Activated CD4-positive, alpha-beta T cell treated with anti-CD3 and anti-CD28 coated beads for 36 hours (primary cell): ENCODE measurements around the gene PIP4K2B. TPM values are rescaled to one million over a fixed set of nuclear protein-coding genes. Genes with fewer than 3 reads are reported as not detected.

ENCODE experiments used
- ATAC-seq: fragments of 200-7000 bp; cut with Tn5 transposase; one replicate; pipeline ENCODE4 v1.10.0; 2021; ENCODE audit warnings: mild to moderate bottlenecking, moderate library complexity
- CTCF ChIA-PET: fragments of 350-600 bp; sonication (Branson Sonifier 250); formaldehyde crosslinking; loops from one replicate; lab custom pipeline; 2021; ENCODE audit warnings: antibody characterized with exemption; lab: Charles Lee
- POLR2A ChIA-PET: fragments of 350-600 bp; sonication (Branson Sonifier 250); formaldehyde crosslinking; loops from one replicate; lab custom pipeline; 2021; ENCODE audit warnings: antibody characterized with exemption, inconsistent platforms; lab: Charles Lee
- DNase-seq: peaks from one replicate; pipeline ENCODE4 v3.0.0-alpha.2; 2020
- H3K27ac Mint-ChIP-seq: one replicate; pipeline ENCODE4 v1.8.0; 2021; ENCODE audit warnings: mixed read lengths
- H3K27me3 Mint-ChIP-seq: one replicate; pipeline ENCODE4 v1.8.0; 2021; ENCODE audit warnings: mixed read lengths
- H3K36me3 Mint-ChIP-seq: one replicate; pipeline ENCODE4 v1.8.0; 2021; ENCODE audit warnings: low read depth, mixed read lengths
- H3K4me1 Mint-ChIP-seq: one replicate; pipeline ENCODE4 v1.8.0; 2021; ENCODE audit warnings: mixed read lengths
- H3K4me3 Mint-ChIP-seq: one replicate; pipeline ENCODE4 v1.8.0; 2021; ENCODE audit warnings: mild to moderate bottlenecking, moderate library complexity, mixed read lengths
- H3K9me3 Mint-ChIP-seq: one replicate; pipeline ENCODE4 v1.8.0; 2021; ENCODE audit warnings: low read depth, mixed read lengths
- intact Hi-C, 2 experiments: fragments of 100-400 bp; cut with DNase I in 1 of 2; cut with micrococcal nuclease in 1 of 2; formaldehyde crosslinking; loops; one replicate each; pipeline versions ENCODE4 v1.14.2 to v1.15.1; 2022 to 2024; cut with DNase I, micrococcal nuclease
- total RNA-seq, 2 experiments: library from RNA; stranded (reverse); gene quantifications; one replicate each; pipeline ENCODE4 v1.2.3, GENCODE V29; 2021

The PIP4K2B gene
- total RNA-seq, 2 experiments from 2014 or later, result 36.3 to 41.6 TPM

GRCh38 chr17:38733982-38734973, 65.1 kb downstream of the PIP4K2B start:
- peak; percentile 59 for DNase-seq
- H3K36me3 Mint-ChIP-seq, result peaks cover 14% of the 10 kb centered on the region
- H3K27me3 Mint-ChIP-seq, result no peaks in the 10 kb centered on the region
- H3K27ac Mint-ChIP-seq, result peak overlapping the region; percentile 92
- CTCF ChIA-PET, result interaction anchor here (0.5 to 3.5 kb wide), 21 partner anchors 12 to 441 kb away, joined by 3 to 35 read pairs (median 4); no protein-coding TSS in a partner anchor
- intact Hi-C loops, result loop anchor here (2.0 to 10.0 kb wide), 4 partner anchors 17 to 309 kb away; partner anchors contain the start of genes ARHGAP23 (in 1 of the 2) and SRCIN1 (in 1 of the 2)
- H3K4me1 Mint-ChIP-seq, result peaks cover 48% of the 10 kb centered on the region
- H3K9me3 Mint-ChIP-seq, result no peaks in the 10 kb centered on the region
- peak overlapping the region; percentile 22 for H3K4me3 Mint-ChIP-seq
- ATAC-seq, result peak; percentile 18
- POLR2A ChIA-PET, result interaction anchor here (0.7 kb wide), 1 partner anchor 67 kb away, joined by 4 read pairs; no protein-coding TSS in a partner anchor

- Mint-ChIP-seq H3K36me3 (peaks cover 16% of the 10 kb centered on the region), H3K4me3 (peak overlapping the region; percentile 5), H3K9me3 (no peaks in the 10 kb centered on the region), H3K4me1 (peaks cover 56% of the 10 kb centered on the region), H3K27ac (peak overlapping the region; percentile 92), H3K27me3 (no peaks in the 10 kb centered on the region)
- ChIA-PET CTCF (interaction anchor here (1.4 to 3.5 kb wide), 5 partner anchors 16 to 66 kb away, joined by 4 to 35 read pairs (median 17); no protein-coding TSS in a partner anchor), POLR2A (interaction anchor here (0.7 kb wide), 1 partner anchor 66 kb away, joined by 4 read pairs; no protein-coding TSS in a partner anchor)
- ATAC-seq (no peak), DNase-seq (no peak)
- intact Hi-C loops, result loop anchor here (10.0 kb wide), 2 partner anchors 129 to 309 kb away; partner anchors contain the start of genes ARHGAP23 (in 1 of the 2) and SRCIN1 (in 1 of the 2)
Measured at GRCh38 chr17:38733282-38733981, 65.9 kb downstream of the PIP4K2B start.

- ATAC-seq, result no peak
- Mint-ChIP-seq H3K4me1 (peaks cover 64% of the 10 kb centered on the region), H3K4me3 (peak overlapping the region; percentile 91), H3K27me3 (no peaks in the 10 kb centered on the region), H3K9me3 (no peaks in the 10 kb centered on the region), H3K36me3 (peaks cover 24% of the 10 kb centered on the region), H3K27ac (peak overlapping the region; percentile 75)
- POLR2A ChIA-PET, result no interaction called here
- DNase-seq, result no peak
- CTCF ChIA-PET, result interaction anchor here (1.1 to 3.3 kb wide), 5 partner anchors 26 to 65 kb away, joined by 3 to 23 read pairs (median 10); no protein-coding TSS in a partner anchor
- intact Hi-C loops, result loop anchor here (10.0 kb wide), 2 partner anchors 128 to 308 kb away; partner anchors contain the start of genes ARHGAP23 (in 1 of the 2) and SRCIN1 (in 1 of the 2)
Measured at GRCh38 chr17:38732376-38733281, 66.7 kb downstream of the PIP4K2B start.

- ATAC-seq (no peak), DNase-seq (no peak)
- intact Hi-C loops, result loop anchor here (2.0 to 10.0 kb wide), 3 partner anchors 125 to 307 kb away; partner anchors contain the start of genes ARHGAP23 (in 1 of the 2) and SRCIN1 (in 1 of the 2)
- Mint-ChIP-seq H3K4me1 (peaks cover 73% of the 10 kb centered on the region), H3K27me3 (no peaks in the 10 kb centered on the region), H3K4me3 (peak overlapping the region; percentile 91), H3K36me3 (peaks cover 24% of the 10 kb centered on the region), H3K9me3 (no peaks in the 10 kb centered on the region), H3K27ac (peak overlapping the region; percentile 75)
- ChIA-PET CTCF (interaction anchor here (0.6 to 2.5 kb wide), 11 partner anchors 15 to 672 kb away, joined by 3 to 23 read pairs (median 4); no protein-coding TSS in a partner anchor), POLR2A (interaction anchor here (0.6 to 1.8 kb wide), 3 partner anchors 22 to 379 kb away, joined by 3 to 6 read pairs (median 3); no protein-coding TSS in a partner anchor)
Measured at GRCh38 chr17:38731526-38732294, 67.6 kb downstream of the PIP4K2B start.

GRCh38 chr17:38730526-38731379, 68.6 kb downstream of the PIP4K2B start:
- peak overlapping the region; percentile 93 for H3K27ac Mint-ChIP-seq
- CTCF ChIA-PET, result interaction anchor here (0.6 to 2.5 kb wide), 8 partner anchors 16 to 673 kb away, joined by 3 to 23 read pairs (median 6); no protein-coding TSS in a partner anchor
- no peaks in the 10 kb centered on the region for H3K27me3 Mint-ChIP-seq
- ATAC-seq, result no peak
- intact Hi-C loops, result loop anchor here (1.0 to 10.0 kb wide), 9 partner anchors 17 to 423 kb away; partner anchors contain the start of genes ARHGAP23 (in 1 of the 2), PIP4K2B (in 1 of the 2), PSMB3 (in 1 of the 2) and SRCIN1 (in 1 of the 2)
- H3K36me3 Mint-ChIP-seq, result peaks cover 26% of the 10 kb centered on the region
- H3K9me3 Mint-ChIP-seq, result no peaks in the 10 kb centered on the region
- DNase-seq, result peak; percentile 51
- H3K4me3 Mint-ChIP-seq, result peak overlapping the region; percentile 91
- H3K4me1 Mint-ChIP-seq, result peaks cover 79% of the 10 kb centered on the region
- POLR2A ChIA-PET, result interaction anchor here (0.6 to 1.8 kb wide), 3 partner anchors 21 to 378 kb away, joined by 3 to 6 read pairs (median 3); no protein-coding TSS in a partner anchor

GRCh38 chr17:38729886-38730525, 69.3 kb downstream of the PIP4K2B start, which contains the start of gene CISD3:
TSS of gene CISD3 (plus strand) at chr17:38730341. CDS start at chr17:38730359, 18 bp downstream.
- ATAC-seq, result peak; percentile 66
- peak; percentile 92 for DNase-seq
- intact Hi-C loops, result loop anchor here (1.0 to 10.0 kb wide), 10 partner anchors 17 to 1422 kb away; partner anchors contain the start of genes ARHGAP23 (in 1 of the 2), PIP4K2B (in 1 of the 2), PSMB3 (in 1 of the 2) and SRCIN1 (in 1 of the 2)
- peak within 1 kb of the TSS; percentile 100 for H3K27ac Mint-ChIP-seq
- ChIA-PET CTCF (interaction anchor here (1.2 to 1.6 kb wide), 2 partner anchors 16 to 23 kb away, joined by 3 to 7 read pairs; no protein-coding TSS in a partner anchor), POLR2A (interaction anchor here (1.8 kb wide), 1 partner anchor 54 kb away, joined by 6 read pairs; no protein-coding TSS in a partner anchor)
- H3K4me3 Mint-ChIP-seq, result peak within 1 kb of the TSS; percentile 91
- no peaks in the 10 kb centered on the region for H3K9me3 Mint-ChIP-seq
- peaks cover 81% of the 10 kb centered on the region for H3K4me1 Mint-ChIP-seq
- peaks cover 33% of the 10 kb centered on the region for H3K36me3 Mint-ChIP-seq
- H3K27me3 Mint-ChIP-seq, result no peaks in the 10 kb centered on the region

- Mint-ChIP-seq H3K27ac (peak overlapping the region; percentile 100), H3K4me3 (peak overlapping the region; percentile 69), H3K36me3 (peaks cover 36% of the 10 kb centered on the region), H3K4me1 (peaks cover 79% of the 10 kb centered on the region), H3K27me3 (no peaks in the 10 kb centered on the region), H3K9me3 (no peaks in the 10 kb centered on the region)
- ChIA-PET POLR2A (interaction anchor here (1.1 to 1.8 kb wide), 3 partner anchors 20 to 23 kb away, joined by 3 to 4 read pairs (median 3); partner anchors contain the start of gene PSMB3), CTCF (interaction anchor here (0.6 to 2.1 kb wide), 10 partner anchors 12 to 424 kb away, joined by 3 to 16 read pairs (median 5); no protein-coding TSS in a partner anchor)
- intact Hi-C loops, result loop anchor here in 1 of 2 experiments (5.0 kb wide), 1 partner anchor 1423 kb away; no protein-coding TSS in a partner anchor
- ATAC-seq (no peak), DNase-seq (no peak)
Measured at GRCh38 chr17:38729368-38729885, 69.9 kb downstream of the PIP4K2B start.
